IgD-negative memory B cell (primary cell): ENCODE data around the gene COL27A1. TPM values are rescaled to one million over a fixed set of nuclear protein-coding genes. Genes with fewer than 3 reads are reported as not detected.

Experiments used
- H3K27ac Mint-ChIP-seq, 3 donors: one replicate each; pipeline ENCODE4 v1.8.0; 2020 to 2022; ENCODE audit warnings: mild to moderate bottlenecking in 3 of 3, mixed read lengths in 3 of 3, moderate library complexity in 1 of 3
- H3K27me3 Mint-ChIP-seq: one replicate; pipeline ENCODE4 v1.8.0; 2021; ENCODE audit warnings: mixed read lengths
- H3K36me3 Mint-ChIP-seq: one replicate; pipeline ENCODE4 v1.8.0; 2020; ENCODE audit warnings: mild to moderate bottlenecking, mixed read lengths
- H3K4me1 Mint-ChIP-seq, 3 donors: one replicate each; pipeline ENCODE4 v1.8.0; 2020 to 2022; ENCODE audit warnings: mixed read lengths in 3 of 3, mild to moderate bottlenecking in 1 of 3
- H3K4me3 Mint-ChIP-seq, 4 donors: one replicate each; pipeline ENCODE4 v1.8.0; 2020 to 2022; ENCODE audit warnings: mild to moderate bottlenecking in 4 of 4, mixed read lengths in 4 of 4, moderate library complexity in 3 of 4
- H3K9me3 Mint-ChIP-seq, 3 donors: one replicate each; pipeline ENCODE4 v1.8.0; 2020 to 2021; ENCODE audit warnings: mixed read lengths in 3 of 3, mild to moderate bottlenecking in 1 of 3
- polyA plus RNA-seq: library from polyadenylated mRNA; unstranded; fragments of 300-500 nt; fragmentation: Illumina TruSeq; gene quantifications from one replicate; pipeline ENCODE4 v1.2.3, GENCODE V29; 2021

The COL27A1 gene
- polyA plus RNA-seq, 1 donor from 2014 or later, result not detected

GRCh38 chr9:114130624-114131277, 24.6 kb upstream of the COL27A1 start:
- H3K27ac Mint-ChIP-seq, result no peak overlapping the region
- H3K27me3 Mint-ChIP-seq, result peaks cover 22% of the 10 kb centered on the region

GRCh38 chr9:114131808-114132549, 23.4 kb upstream of the COL27A1 start:
- Mint-ChIP-seq H3K27ac (no peak overlapping the region), H3K4me1 (no peaks in the 10 kb centered on the region), H3K9me3 (peaks cover 3 to 9% (median 9%) of the 10 kb centered on the region in 3 donors), H3K27me3 (peaks cover 22% of the 10 kb centered on the region), H3K4me3 (no peak overlapping the region), H3K36me3 (peaks cover 5% of the 10 kb centered on the region)

More at GRCh38 chr9:114130624-114131277, 24.6 kb upstream of the COL27A1 start:
- no peaks in the 10 kb centered on the region for H3K4me1 Mint-ChIP-seq
- peaks cover 3 to 9% (median 9%) of the 10 kb centered on the region in 3 donors for H3K9me3 Mint-ChIP-seq
- peaks cover 5% of the 10 kb centered on the region for H3K36me3 Mint-ChIP-seq
- no peak overlapping the region for H3K4me3 Mint-ChIP-seq

- Mint-ChIP-seq H3K27ac (no peak overlapping the region), H3K4me1 (no peaks in the 10 kb centered on the region), H3K9me3 (peaks cover 0 to 5% (median 4%) of the 10 kb centered on the region in 3 donors), H3K36me3 (peaks cover 2% of the 10 kb centered on the region), H3K27me3 (peaks cover 25% of the 10 kb centered on the region), H3K4me3 (no peak overlapping the region)
Observed at GRCh38 chr9:114132550-114132918, 22.8 kb upstream of the COL27A1 start.

- H3K9me3 Mint-ChIP-seq, result no peaks in the 10 kb centered on the region
- no peak overlapping the region for H3K27ac Mint-ChIP-seq
- no peaks in the 10 kb centered on the region for H3K4me1 Mint-ChIP-seq
- peaks cover 2% of the 10 kb centered on the region for H3K36me3 Mint-ChIP-seq
- peaks cover 18% of the 10 kb centered on the region for H3K27me3 Mint-ChIP-seq
- no peak overlapping the region for H3K4me3 Mint-ChIP-seq
Observed at GRCh38 chr9:114134827-114135396, 20.4 kb upstream of the COL27A1 start.

GRCh38 chr9:114137831-114138230, 17.5 kb upstream of the COL27A1 start:
- no peak overlapping the region for H3K27ac Mint-ChIP-seq
- no peaks in the 10 kb centered on the region for H3K9me3 Mint-ChIP-seq

GRCh38 chr9:114138552-114138971, 16.8 kb upstream of the COL27A1 start:
- Mint-ChIP-seq H3K27me3 (peaks cover 12% of the 10 kb centered on the region), H3K36me3 (no peaks in the 10 kb centered on the region), H3K4me1 (no peaks in the 10 kb centered on the region), H3K9me3 (no peaks in the 10 kb centered on the region), H3K4me3 (no peak overlapping the region), H3K27ac (no peak overlapping the region)

More at GRCh38 chr9:114137831-114138230, 17.5 kb upstream of the COL27A1 start:
- no peak overlapping the region for H3K4me3 Mint-ChIP-seq
- no peaks in the 10 kb centered on the region for H3K4me1 Mint-ChIP-seq
- no peaks in the 10 kb centered on the region for H3K36me3 Mint-ChIP-seq
- H3K27me3 Mint-ChIP-seq, result peaks cover 15% of the 10 kb centered on the region

- Mint-ChIP-seq H3K4me1 (no peaks in the 10 kb centered on the region), H3K27me3 (peaks cover 10% of the 10 kb centered on the region)
Observed at GRCh38 chr9:114139071-114139470, 16.3 kb upstream of the COL27A1 start.

GRCh38 chr9:114140401-114140800, 14.9 kb upstream of the COL27A1 start:
- Mint-ChIP-seq H3K4me1 (no peaks in the 10 kb centered on the region), H3K27me3 (peaks cover 9% of the 10 kb centered on the region), H3K9me3 (no peaks in the 10 kb centered on the region), H3K36me3 (no peaks in the 10 kb centered on the region), H3K27ac (no peak overlapping the region), H3K4me3 (no peak overlapping the region)

More at GRCh38 chr9:114139071-114139470, 16.3 kb upstream of the COL27A1 start:
- H3K36me3 Mint-ChIP-seq, result no peaks in the 10 kb centered on the region
- no peak overlapping the region for H3K27ac Mint-ChIP-seq
- no peak overlapping the region for H3K4me3 Mint-ChIP-seq
- H3K9me3 Mint-ChIP-seq, result no peaks in the 10 kb centered on the region

GRCh38 chr9:114140850-114141249, 14.5 kb upstream of the COL27A1 start:
- H3K36me3 Mint-ChIP-seq, result no peaks in the 10 kb centered on the region
- no peaks in the 10 kb centered on the region for H3K4me1 Mint-ChIP-seq
- no peak overlapping the region for H3K27ac Mint-ChIP-seq
- no peak overlapping the region for H3K4me3 Mint-ChIP-seq
- peaks cover 9% of the 10 kb centered on the region for H3K27me3 Mint-ChIP-seq
- H3K9me3 Mint-ChIP-seq, result no peaks in the 10 kb centered on the region

- peaks cover 9% of the 10 kb centered on the region for H3K27me3 Mint-ChIP-seq
- peak overlapping the region in 1 of 3 donors; percentile 14 for H3K27ac Mint-ChIP-seq
- H3K36me3 Mint-ChIP-seq, result no peaks in the 10 kb centered on the region
- H3K9me3 Mint-ChIP-seq, result no peaks in the 10 kb centered on the region
- no peaks in the 10 kb centered on the region for H3K4me1 Mint-ChIP-seq
- H3K4me3 Mint-ChIP-seq, result no peak overlapping the region
Observed at GRCh38 chr9:114141553-114142402, 13.6 kb upstream of the COL27A1 start.

- Mint-ChIP-seq H3K4me1 (no peaks in the 10 kb centered on the region), H3K27me3 (peaks cover 3% of the 10 kb centered on the region), H3K9me3 (no peaks in the 10 kb centered on the region), H3K36me3 (no peaks in the 10 kb centered on the region), H3K4me3 (no peak overlapping the region), H3K27ac (no peak overlapping the region)
Observed at GRCh38 chr9:114143234-114143633, 12.1 kb upstream of the COL27A1 start.

- Mint-ChIP-seq H3K27ac (no peak overlapping the region), H3K36me3 (no peaks in the 10 kb centered on the region), H3K27me3 (peaks cover 8% of the 10 kb centered on the region), H3K9me3 (peaks cover 0 to under 1% (median 0%) of the 10 kb centered on the region in 3 donors), H3K4me3 (no peak overlapping the region), H3K4me1 (no peaks in the 10 kb centered on the region)
Observed at GRCh38 chr9:114146735-114147134, 8.6 kb upstream of the COL27A1 start.

GRCh38 chr9:114149181-114149580, 6.2 kb upstream of the COL27A1 start:
- H3K4me1 Mint-ChIP-seq, result no peaks in the 10 kb centered on the region
- no peak overlapping the region for H3K4me3 Mint-ChIP-seq
- H3K27me3 Mint-ChIP-seq, result peaks cover 18% of the 10 kb centered on the region
- no peak overlapping the region for H3K27ac Mint-ChIP-seq
- no peaks in the 10 kb centered on the region for H3K36me3 Mint-ChIP-seq
- peaks cover 0 to 1% (median 0%) of the 10 kb centered on the region in 3 donors for H3K9me3 Mint-ChIP-seq

- Mint-ChIP-seq H3K27ac (no peak overlapping the region), H3K36me3 (no peaks in the 10 kb centered on the region), H3K9me3 (peaks cover 0 to 1% (median 0%) of the 10 kb centered on the region in 3 donors), H3K27me3 (peaks cover 25% of the 10 kb centered on the region), H3K4me1 (peaks cover 4 to 7% (median 5%) of the 10 kb centered on the region in 3 donors), H3K4me3 (no peak overlapping the region)
Observed at GRCh38 chr9:114149765-114150340, 5.5 kb upstream of the COL27A1 start.
